Measurements from ENCODE around the gene PHLDB2.

DNA sequence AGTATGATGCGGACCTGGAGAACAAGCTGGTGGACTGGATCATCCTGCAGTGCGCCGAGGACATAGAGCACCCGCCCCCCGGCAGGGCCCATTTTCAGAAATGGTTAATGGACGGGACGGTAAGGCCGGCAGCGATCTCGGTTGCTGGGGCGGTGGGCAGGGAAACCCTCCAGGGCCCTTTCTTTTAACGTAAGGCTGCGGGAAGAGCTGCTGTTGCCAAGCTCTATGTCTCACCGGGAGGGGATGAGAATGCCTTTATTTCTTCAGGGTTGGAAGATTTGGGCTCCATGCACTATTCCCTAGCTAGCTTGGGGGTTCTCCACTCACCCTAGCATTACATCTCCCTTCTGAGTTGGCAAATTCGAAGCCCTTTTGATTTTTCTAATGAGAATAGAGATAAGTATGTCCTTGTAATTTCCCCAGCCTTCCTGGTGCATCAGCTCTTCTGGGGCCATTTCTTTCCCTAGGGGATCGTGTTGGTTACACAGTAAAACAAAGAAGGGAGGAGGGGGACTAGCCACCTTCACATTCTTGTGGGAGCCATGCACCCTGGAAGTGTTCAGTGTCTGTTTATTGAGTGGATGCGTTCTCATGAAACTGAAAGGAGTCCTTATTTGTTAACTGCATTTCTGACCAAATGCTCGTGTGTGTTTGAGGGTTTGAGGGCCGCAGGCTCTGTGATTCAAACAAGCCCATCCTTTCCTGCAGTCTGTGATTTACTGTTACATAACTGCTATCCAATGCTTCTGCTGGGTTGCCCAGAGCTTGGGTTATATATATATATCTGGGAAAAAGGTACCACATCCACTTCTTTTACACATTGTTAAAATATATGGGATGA is 140.6 kb downstream of the PHLDB2 start:
- TF ChIP-seq POLR2AphosphoS5 (IDR thresholded peaks at IDR 0.05; ENCODE audit: low read depth, low read length) (no peak), POLR2A (IDR thresholded peaks at IDR 0.05; ENCODE audit: low read depth, low read length) (no peak), POU2F2 (IDR thresholded peaks at IDR 0.05; ENCODE audit: low read depth, low read length) (no peak)

Data from GM12891 (cell line).